UCSD-AML1 (cell line): ENCODE results near the gene SV2C.

Experiments used
- DNase-seq: peaks from one replicate; lab custom pipeline; 2025; ENCODE audit not compliant: unreplicated experiment; lab: John Stamatoyannopoulos, UW

The SV2C gene

GRCh38 chr5:76099756-76100155 is 16.6 kb downstream of the SV2C start:
- no peak for DNase-seq

GRCh38 chr5:76104027-76104426 is 20.8 kb downstream of the SV2C start:
- DNase-seq: peak; percentile 49

DNA sequence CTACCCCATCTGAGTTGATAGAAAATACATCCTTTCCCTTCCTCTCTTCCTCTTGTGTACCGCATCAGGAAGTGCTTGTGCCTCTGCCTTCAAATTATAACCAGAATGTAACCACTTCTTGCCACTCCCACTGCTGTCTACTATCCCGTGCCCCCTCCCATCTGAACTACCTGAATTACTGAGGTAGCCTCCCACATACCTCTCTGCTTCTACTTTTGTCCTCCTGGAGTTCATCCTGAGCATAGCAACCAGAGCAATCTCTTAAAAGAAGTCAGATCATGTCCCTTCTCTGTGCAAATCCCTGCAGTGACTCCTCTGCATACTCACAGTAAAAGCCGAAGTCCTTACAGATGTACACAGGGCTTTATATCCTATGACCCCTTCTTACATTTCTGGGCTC is 23.0 kb downstream of the SV2C start:
- DNase-seq: no peak

DNA sequence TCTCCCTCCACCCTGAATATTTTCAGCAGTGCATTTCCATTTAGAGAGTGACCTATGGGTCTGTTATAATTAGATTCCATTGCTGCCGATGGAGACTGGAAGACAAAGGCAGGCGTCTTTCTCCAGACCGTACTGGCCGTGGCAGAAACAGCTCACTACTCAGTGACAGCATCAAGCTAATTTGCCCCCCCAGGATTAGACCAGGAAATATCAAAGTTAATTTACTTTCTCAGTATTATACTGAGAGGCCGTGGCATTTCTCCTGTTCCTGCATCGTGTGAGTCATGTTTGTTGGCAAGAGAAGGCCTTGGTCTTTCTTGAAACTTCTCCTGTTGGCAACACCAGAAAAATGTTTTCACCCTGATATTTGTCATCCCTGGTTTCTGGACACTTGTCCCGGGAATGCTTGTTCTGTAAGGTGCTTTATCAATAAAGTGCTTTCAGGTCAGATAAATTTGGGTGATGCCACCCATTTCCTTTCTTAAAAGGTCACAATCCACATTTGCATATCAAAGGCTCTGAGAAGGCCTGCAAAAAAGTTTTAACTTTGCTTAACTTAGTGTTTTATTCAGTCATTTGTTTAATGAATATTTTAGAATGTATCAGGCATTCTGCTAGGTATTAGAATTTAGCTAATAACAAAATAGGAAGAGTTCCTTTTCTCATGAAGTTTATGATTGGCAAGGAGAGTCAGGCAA is 28.4 kb downstream of the SV2C start:
- no peak for DNase-seq

DNA sequence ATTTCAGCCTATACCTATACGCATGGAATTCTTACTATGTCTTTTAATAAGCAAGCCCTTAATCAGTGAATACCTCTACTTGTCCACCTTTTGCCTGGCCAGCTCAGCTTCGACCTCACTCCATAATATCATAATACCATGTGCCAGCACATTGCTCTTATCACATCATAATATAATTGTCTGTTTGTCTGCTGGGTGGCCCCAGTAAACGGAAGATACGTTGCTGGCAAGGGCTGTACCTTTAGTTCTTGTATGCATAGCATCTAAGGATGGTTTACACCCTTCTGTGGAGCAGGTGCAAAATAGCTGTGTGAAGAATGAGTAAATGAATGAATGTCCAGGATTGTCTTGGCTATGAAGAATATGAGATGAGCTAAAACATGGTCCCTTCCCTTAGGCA is 29.9 kb downstream of the SV2C start:
- DNase-seq: no peak

- no peak for DNase-seq
These were observed 31.1 kb downstream of the SV2C start for GRCh38 chr5:76114179-76114851.

- DNase-seq: no peak
These were observed 42.2 kb downstream of the SV2C start for GRCh38 chr5:76125346-76125745.

GRCh38 chr5:76125888-76126287 is 42.7 kb downstream of the SV2C start:
- DNase-seq: no peak

DNA sequence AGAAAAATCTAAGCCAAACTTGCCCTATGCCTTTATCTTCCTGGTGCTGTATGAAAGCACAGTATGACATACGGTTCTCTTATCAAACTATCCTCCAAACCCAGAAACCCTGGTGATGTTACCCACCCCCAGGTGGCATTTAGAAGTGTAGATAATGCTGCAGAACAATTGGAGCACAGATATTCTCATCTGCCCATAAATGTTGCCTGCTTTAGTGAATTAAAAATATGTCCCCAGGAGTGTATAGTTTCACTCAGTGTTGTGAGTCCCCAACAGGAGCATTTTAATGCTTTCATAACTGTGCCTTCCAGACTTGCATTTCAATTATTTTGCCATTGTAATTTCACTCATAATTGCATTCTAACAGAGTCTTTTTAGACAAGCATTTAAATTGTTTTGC is 50.8 kb downstream of the SV2C start:
- no peak for DNase-seq

GRCh38 chr5:76134646-76135045 is 51.5 kb downstream of the SV2C start:
- no peak for DNase-seq

- no peak for DNase-seq
These were observed 54.8 kb downstream of the SV2C start for GRCh38 chr5:76137887-76138542.

DNA sequence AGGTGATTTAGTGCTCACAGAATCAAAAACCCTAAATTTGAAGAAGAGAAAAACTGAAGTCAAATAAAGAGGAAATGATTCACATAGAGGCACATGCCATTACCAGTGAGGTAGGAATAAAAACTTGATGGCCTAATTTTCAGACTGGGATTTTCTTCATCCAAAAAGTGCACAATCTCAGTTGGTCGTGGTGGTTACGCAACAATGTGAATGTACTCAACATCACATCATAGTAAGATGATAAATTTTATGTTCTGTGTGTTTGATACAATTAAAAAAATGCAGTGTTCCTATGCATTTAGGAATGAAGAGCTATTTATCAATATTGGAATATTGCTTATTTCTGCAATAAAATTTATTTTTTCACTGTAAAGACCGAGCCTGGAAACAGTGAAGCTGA is 60.7 kb downstream of the SV2C start:
- no peak for DNase-seq

DNA sequence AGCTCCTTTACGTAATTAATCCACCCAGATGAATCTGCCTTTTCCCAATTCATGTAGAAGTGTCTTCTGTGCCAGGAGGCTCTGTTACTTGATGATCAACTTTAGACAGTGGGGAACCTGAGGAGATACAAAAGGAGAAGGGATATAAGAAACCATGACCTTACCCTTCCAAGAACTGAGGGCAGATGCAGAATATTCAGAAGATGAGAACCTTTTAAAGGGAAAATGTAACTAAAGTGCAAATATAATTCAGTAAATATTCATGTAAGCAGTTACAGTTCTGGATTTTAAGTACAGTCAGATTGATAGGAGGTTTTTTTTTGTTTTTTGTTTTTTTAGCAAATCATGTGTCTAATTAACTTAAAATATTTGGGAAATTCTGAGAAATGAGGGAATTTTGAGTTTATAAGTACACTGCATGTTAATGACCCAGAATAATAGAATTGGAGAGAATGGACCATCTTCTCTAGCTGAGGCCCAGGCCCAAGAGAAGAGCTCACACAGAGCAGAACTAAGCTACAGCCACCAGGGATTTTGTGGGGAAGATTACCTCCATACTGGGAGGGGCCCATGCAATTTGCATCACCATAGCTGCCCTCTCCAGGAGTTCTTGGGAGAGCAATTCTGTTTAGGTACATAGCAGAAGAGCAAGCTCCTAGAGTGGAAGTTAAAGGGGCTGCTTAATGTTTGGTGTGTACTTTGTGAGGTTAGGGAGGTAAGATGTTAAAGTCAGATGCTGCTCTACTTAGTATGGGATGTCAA is 61.5 kb downstream of the SV2C start:
- DNase-seq: no peak

- no peak for DNase-seq
These were observed 62.8 kb downstream of the SV2C start for GRCh38 chr5:76145945-76146344.

- DNase-seq: no peak
These were observed 66.5 kb downstream of the SV2C start for GRCh38 chr5:76149636-76150035.

GRCh38 chr5:76152161-76152560 is 69.0 kb downstream of the SV2C start:
- no peak for DNase-seq

DNA sequence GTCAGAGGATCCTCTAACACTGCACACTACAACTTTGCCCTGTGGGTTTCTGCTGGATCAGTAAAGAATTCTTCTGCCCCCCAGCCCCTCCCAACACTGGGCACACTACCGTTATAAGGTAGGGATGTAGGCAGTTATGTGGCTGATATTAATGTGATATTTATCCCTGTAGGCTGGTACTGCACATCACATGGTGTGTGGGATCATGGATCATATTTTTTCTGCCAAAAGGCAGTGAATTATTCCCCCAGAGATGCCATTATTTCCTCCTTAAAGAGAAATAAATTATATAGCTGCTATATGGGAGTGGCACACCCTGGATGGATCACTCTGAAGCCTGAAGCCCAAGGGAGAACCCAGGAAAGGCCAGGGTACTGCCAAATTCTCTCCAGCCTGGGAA is 69.5 kb downstream of the SV2C start:
- no peak for DNase-seq

DNA sequence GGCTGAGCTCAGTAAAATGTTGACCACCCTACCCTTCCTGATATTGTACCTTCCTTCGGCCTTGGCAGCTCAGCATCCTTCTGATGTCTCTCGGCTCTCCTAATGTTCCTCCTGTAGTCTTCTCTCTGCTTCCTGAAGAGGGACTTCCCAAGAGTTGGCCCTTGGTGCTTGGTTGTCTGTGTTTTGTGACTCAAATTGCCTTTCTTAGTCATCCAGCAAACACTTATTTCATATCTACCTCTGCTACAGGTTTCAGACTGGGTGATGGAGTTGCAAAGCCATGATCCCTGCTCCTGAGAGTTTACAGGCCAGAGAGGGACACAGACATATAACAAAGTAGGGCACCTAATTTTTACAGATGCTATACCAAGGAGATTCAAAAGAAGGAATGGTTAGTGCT is 70.1 kb downstream of the SV2C start:
- DNase-seq: no peak

- no peak for DNase-seq
These were observed 71.0 kb downstream of the SV2C start for GRCh38 chr5:76154009-76154690.

DNA sequence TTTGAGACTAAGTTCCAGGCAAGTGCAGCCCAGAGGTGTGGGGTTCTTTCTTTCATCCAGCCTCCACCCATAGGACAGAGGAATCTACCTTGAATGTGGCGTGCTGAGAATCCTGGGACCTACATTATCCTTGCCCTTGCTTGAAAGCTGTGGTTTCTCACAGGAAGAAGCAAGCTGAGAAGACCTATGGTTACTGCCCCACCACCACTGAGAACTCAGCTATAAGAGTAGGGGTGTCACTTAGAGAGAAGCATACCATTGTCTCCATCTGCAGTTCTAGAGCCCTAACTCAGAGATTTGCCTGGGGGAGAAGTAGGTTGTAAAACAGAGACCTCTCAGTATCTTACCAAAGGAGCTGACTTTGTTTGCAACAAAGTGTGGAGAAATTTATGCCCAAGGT is 72.4 kb downstream of the SV2C start:
- DNase-seq: no peak

DNA sequence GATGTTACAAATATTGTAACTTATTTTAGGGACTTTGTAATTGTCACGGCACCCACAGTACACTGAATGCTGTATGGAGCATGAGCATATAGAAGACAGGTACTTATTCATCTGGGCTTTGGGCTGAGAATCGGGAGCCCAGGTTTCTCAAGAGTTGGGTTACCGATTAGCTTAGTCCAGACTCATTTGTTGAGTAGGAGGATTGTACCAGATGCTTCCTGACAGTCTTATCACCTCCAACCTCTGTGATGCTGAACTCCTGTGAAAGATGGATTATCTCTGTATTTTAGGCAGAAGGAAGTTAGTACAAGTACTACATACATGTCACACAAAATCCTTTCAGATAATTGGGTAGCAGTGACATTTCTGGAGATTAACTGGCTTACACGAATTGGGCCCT is 79.2 kb downstream of the SV2C start:
- DNase-seq: no peak
